Nephron progenitor cell (in vitro differentiated cells): Measurements from ENCODE around the gene PCBP3.
A peak's percentile ranks its signal among the peaks of the same experiment; 100 is the strongest.

Experiments
- DNase-seq: peaks from one replicate; pipeline ENCODE4 v3.0.0; 2021
- H3K27ac Mint-ChIP-seq: 2 replicates; pipeline ENCODE4 v1.8.0; 2021; ENCODE audit warnings: mild to moderate bottlenecking, moderate library complexity, mixed read lengths
- H3K27me3 Mint-ChIP-seq: 2 replicates; pipeline ENCODE4 v1.8.0; 2021; ENCODE audit warnings: mild to moderate bottlenecking, low read depth, mixed read lengths; ENCODE audit not compliant: poor library complexity
- H3K36me3 Mint-ChIP-seq: 2 replicates; pipeline ENCODE4 v1.8.0; 2021; ENCODE audit warnings: low read depth, mixed read lengths
- H3K4me1 Mint-ChIP-seq: 2 replicates; pipeline ENCODE4 v1.8.0; 2021; ENCODE audit warnings: mixed read lengths
- H3K4me3 Mint-ChIP-seq: 2 replicates; pipeline ENCODE4 v1.8.0; 2021; ENCODE audit warnings: mild to moderate bottlenecking, moderate library complexity, mixed read lengths
- H3K9me3 Mint-ChIP-seq: 2 replicates; pipeline ENCODE4 v1.8.0; 2021; ENCODE audit warnings: mild to moderate bottlenecking, moderate library complexity, mixed read lengths
- TF ChIP-seq, protein P1 (sequence below): fragments of 200-600 bp; sonication (generic); IDR thresholded peaks from 2 replicates; pipeline ENCODE4 v1.5.0; 2021; ENCODE audit warnings: antibody characterized with exemption

PCBP3 gene

DNA sequence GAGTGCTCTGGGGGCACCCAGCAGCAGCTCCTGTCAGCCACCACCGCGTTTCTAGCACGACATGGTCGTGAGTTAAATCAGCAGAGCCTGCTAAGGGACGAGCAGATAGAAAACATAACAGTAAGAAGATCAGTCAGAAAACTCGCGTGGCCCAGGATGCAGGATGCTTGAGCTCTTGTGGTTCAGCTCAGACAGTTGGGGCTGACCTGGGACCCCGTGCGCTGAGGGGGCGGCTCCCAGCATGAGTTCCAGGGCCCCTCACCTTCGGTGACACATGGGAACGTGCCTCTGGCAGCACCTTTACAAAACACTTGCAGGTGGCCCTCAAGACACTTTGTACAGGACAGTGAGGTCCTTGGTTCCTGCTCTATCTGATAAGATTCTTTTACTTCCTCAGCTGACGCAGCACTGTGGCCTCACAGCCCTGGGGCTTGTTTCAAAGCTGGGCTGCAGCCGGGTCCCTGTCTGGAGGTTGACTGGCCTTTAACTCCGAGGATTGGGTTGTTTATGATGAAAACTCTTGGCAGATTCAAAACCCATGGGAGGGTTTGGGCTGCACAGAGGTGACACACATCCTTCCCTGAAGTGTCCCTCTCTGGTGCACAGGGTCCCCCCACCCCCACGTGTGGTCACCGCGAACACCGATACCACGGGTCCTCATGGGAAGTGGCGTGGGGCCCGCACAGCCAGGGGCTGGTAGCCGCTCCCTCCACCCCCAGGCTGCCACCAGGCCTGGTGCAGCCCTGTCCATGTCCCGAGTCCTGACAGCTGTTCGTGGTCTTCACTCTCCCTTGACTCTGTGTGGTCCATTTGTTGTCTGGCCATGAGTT is 272.7 kb downstream of the PCBP3 start:
- peaks cover 4% of the 10 kb centered on the region for H3K27me3 Mint-ChIP-seq
- H3K4me3 Mint-ChIP-seq: no peak overlapping the region
- no peak overlapping the region for H3K27ac Mint-ChIP-seq
- TF ChIP-seq, protein P1, sequence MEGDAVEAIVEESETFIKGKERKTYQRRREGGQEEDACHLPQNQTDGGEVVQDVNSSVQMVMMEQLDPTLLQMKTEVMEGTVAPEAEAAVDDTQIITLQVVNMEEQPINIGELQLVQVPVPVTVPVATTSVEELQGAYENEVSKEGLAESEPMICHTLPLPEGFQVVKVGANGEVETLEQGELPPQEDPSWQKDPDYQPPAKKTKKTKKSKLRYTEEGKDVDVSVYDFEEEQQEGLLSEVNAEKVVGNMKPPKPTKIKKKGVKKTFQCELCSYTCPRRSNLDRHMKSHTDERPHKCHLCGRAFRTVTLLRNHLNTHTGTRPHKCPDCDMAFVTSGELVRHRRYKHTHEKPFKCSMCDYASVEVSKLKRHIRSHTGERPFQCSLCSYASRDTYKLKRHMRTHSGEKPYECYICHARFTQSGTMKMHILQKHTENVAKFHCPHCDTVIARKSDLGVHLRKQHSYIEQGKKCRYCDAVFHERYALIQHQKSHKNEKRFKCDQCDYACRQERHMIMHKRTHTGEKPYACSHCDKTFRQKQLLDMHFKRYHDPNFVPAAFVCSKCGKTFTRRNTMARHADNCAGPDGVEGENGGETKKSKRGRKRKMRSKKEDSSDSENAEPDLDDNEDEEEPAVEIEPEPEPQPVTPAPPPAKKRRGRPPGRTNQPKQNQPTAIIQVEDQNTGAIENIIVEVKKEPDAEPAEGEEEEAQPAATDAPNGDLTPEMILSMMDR: no peak
- no peak for DNase-seq
- no peaks in the 10 kb centered on the region for H3K9me3 Mint-ChIP-seq
- H3K36me3 Mint-ChIP-seq: no peaks in the 10 kb centered on the region
- H3K4me1 Mint-ChIP-seq: peaks cover 57% of the 10 kb centered on the region

DNA sequence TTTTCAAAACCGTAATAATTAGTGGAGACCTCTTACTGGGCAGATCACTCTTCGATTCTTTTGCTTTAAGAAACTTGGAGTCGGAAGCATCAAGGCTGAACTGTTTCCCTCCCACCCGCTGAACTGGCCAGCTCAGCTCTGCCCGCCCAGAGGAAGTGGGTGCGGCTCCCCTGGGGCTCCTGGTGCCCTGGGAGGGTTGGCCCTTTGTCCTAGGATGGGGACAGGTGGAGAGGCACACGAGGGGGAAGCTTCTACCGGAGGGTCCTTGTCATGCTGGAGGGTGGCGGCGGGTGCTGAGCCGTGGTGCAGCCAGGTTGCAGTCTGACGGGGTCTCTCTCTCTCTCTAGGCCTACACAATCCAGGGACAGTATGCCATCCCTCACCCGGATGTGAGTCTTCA is 273.7 kb downstream of the PCBP3 start:
- H3K4me3 Mint-ChIP-seq: no peak overlapping the region
- H3K27ac Mint-ChIP-seq: peak overlapping the region; percentile 46
- H3K27me3 Mint-ChIP-seq: peaks cover 3% of the 10 kb centered on the region
- H3K4me1 Mint-ChIP-seq: peaks cover 52% of the 10 kb centered on the region
- DNase-seq: no peak
- H3K36me3 Mint-ChIP-seq: no peaks in the 10 kb centered on the region
- H3K9me3 Mint-ChIP-seq: no peaks in the 10 kb centered on the region
- TF ChIP-seq, protein P1: no peak

DNA sequence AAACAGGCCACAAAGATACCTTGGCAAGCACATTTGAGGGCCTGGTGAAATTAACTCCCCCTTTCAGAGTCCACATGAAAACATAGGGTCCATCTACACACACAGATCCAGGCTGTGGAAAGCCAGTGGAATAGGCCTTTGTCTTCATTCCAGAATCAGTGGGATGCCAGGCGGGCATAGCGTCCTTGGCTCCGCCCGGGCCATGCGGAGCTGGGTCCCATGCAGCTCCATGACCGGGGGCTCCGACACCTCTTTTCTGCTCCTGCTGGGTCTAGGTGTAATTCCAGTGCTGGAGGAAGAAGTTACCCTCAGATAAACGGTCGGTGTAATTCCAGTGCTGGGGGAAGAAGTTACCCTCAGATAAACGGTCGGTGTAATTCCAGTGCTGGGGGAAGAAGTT is 274.5 kb downstream of the PCBP3 start:
- Mint-ChIP-seq H3K27ac (no peak overlapping the region), H3K4me3 (no peak overlapping the region), H3K9me3 (no peaks in the 10 kb centered on the region), H3K36me3 (no peaks in the 10 kb centered on the region), H3K27me3 (peaks cover 4% of the 10 kb centered on the region), H3K4me1 (peaks cover 48% of the 10 kb centered on the region)
- DNase-seq: no peak
- TF ChIP-seq, protein P1: no peak

DNA sequence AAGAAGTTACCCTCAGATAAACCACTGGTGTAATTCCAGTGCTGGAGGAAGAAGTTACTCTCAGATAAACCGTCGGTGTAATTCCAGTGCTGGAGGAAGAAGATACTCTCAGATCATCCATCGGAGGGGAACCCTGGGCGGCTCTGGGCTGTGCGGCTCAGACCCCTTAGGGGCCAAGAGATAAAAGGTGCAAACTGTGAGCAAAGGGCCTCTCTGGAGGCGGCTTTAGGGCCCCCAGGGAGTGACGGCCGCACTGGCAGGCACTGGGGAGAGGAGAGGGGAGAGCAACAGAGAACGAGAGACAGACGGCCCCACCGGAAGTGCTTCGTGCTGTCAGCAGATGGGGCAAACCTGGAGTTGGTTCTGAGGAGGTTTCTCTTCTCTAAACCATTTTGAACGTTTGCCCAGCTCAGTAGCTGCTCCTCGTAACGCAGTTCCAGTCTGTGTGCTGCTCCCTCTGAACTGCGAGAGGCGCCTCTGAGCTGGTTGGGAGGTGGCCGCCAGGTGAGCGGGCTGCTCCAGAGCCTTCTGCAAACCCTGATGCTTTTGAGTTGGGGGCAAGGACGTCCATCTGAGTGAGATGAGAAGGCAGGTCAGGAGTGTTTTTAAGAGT is 275.4 kb downstream of the PCBP3 start:
- no peaks in the 10 kb centered on the region for H3K9me3 Mint-ChIP-seq
- peaks cover 44% of the 10 kb centered on the region for H3K4me1 Mint-ChIP-seq
- H3K27me3 Mint-ChIP-seq: peaks cover 9% of the 10 kb centered on the region
- TF ChIP-seq, protein P1: no peak
- H3K36me3 Mint-ChIP-seq: no peaks in the 10 kb centered on the region
- DNase-seq: no peak
- H3K27ac Mint-ChIP-seq: no peak overlapping the region
- no peak overlapping the region for H3K4me3 Mint-ChIP-seq

GRCh38 chr21:45919593-45919992 is 276.1 kb downstream of the PCBP3 start:
- Mint-ChIP-seq H3K36me3 (no peaks in the 10 kb centered on the region), H3K27ac (no peak overlapping the region), H3K27me3 (peaks cover 9% of the 10 kb centered on the region), H3K9me3 (no peaks in the 10 kb centered on the region), H3K4me1 (peaks cover 38% of the 10 kb centered on the region), H3K4me3 (no peak overlapping the region)
- no peak for DNase-seq
- TF ChIP-seq, protein P1: no peak
